H1 (cell line): ENCODE results near the gene ELP4. TPM values are rescaled to one million over a fixed set of nuclear protein-coding genes. Genes with fewer than 3 reads are reported as not detected.

Source experiments
- CTCF ChIA-PET: fragments of 300-600 bp; sonication (Branson Sonifier 250); formaldehyde crosslinking; loops from one replicate; lab custom pipeline; 2021; ENCODE audit not compliant: partially characterized antibody; lab: Charles Lee
- POLR2A ChIA-PET: fragments of 300-600 bp; sonication (Branson Sonifier 250); formaldehyde crosslinking; loops from one replicate; lab custom pipeline; 2021; ENCODE audit warnings: inconsistent platforms; ENCODE audit not compliant: partially characterized antibody; lab: Charles Lee
- DNase-seq, 2 experiments: peaks; one replicate each; pipeline versions ENCODE4 v3.0.0 to v3.0.0-alpha.2; 2010 to 2022; ENCODE audit warnings: low spot score in 2 of 2, low read depth in 1 of 2, mixed read lengths in 1 of 2
- FAIRE-seq: peaks from 2 replicates; lab custom pipeline; 2011; peaks lifted over from hg19 to GRCh38; lab: Jason Lieb, UNC
- H2AFZ ChIP-seq: 2 replicates; pipeline ENCODE4 v1.8.1; 2012; ENCODE audit warnings: low read length, inconsistent platforms
- H2AK5ac ChIP-seq: 2 replicates; pipeline ENCODE4 v1.6.1; 2013; ENCODE audit warnings: low read depth, low read length
- H2BK120ac ChIP-seq: replicated peaks from 2 replicates; pipeline ENCODE3; 2013; ENCODE audit warnings: low read depth, low read length, inconsistent platforms
- H2BK12ac ChIP-seq: 2 replicates; pipeline ENCODE4 v1.6.1; 2013; ENCODE audit warnings: low read depth, low read length
- H2BK15ac ChIP-seq: 2 replicates; pipeline ENCODE4 v1.6.1; 2013; ENCODE audit warnings: low read length
- H2BK20ac ChIP-seq: 2 replicates; pipeline ENCODE4 v1.6.1; 2013; ENCODE audit warnings: low read length
- H2BK5ac ChIP-seq: 2 replicates; pipeline ENCODE4 v1.6.1; 2013; ENCODE audit warnings: low read depth, low read length
- H3K14ac ChIP-seq: 2 replicates; pipeline ENCODE4 v1.6.1; 2013; ENCODE audit warnings: inconsistent platforms; ENCODE audit not compliant: insufficient read length
- H3K18ac ChIP-seq: 2 replicates; pipeline ENCODE4 v1.6.1; 2013; ENCODE audit warnings: low read length; ENCODE audit errors: extremely low read depth
- H3K23ac ChIP-seq: 2 replicates; pipeline ENCODE4 v1.6.1; 2013; ENCODE audit warnings: inconsistent platforms; ENCODE audit not compliant: insufficient read length
- H3K23me2 ChIP-seq: 2 replicates; pipeline ENCODE4 v1.6.1; 2013; ENCODE audit warnings: low read depth, low read length
- H3K27ac ChIP-seq: 2 replicates; pipeline ENCODE4 v1.6.1; 2011; ENCODE audit warnings: low read depth, low read length, inconsistent platforms
- H3K27me3 ChIP-seq, 4 experiments: replicated peaks in 1 of 4; 1 replicate in 1 of 4; 2 replicates in 3 of 4; pipeline versions ENCODE4 v1.6.1 to v1.8.1; 2011 to 2013; ENCODE audit warnings: low read length in 3 of 4, mild to moderate bottlenecking in 3 of 4, inconsistent platforms in 2 of 4, mixed read lengths in 2 of 4, moderate library complexity in 1 of 4; ENCODE audit not compliant: control insufficient read depth in 3 of 4, insufficient read depth in 3 of 4; ENCODE audit errors: extremely low read depth in 1 of 4
- H3K36me3 ChIP-seq, 4 experiments: 2 replicates each; pipeline versions ENCODE4 v1.6.1 to v1.8.1; 2011 to 2013; ENCODE audit warnings: mild to moderate bottlenecking in 4 of 4, low read length in 3 of 4, moderate library complexity in 2 of 4, control low read depth in 1 of 4, inconsistent platforms in 1 of 4; ENCODE audit not compliant: insufficient read depth in 4 of 4, control insufficient read depth in 2 of 4
- H3K4ac ChIP-seq: replicated peaks from 2 replicates; pipeline ENCODE3; 2013; ENCODE audit warnings: low read length, low read depth, mixed read lengths, inconsistent platforms; ENCODE audit not compliant: insufficient read length
- H3K4me1 ChIP-seq, 4 experiments: replicated peaks in 1 of 4; 1 replicate in 1 of 4; 2 replicates in 3 of 4; pipeline versions ENCODE4 v1.6.1 to v1.8.1; 2011 to 2013; ENCODE audit warnings: low read length in 3 of 4, inconsistent platforms in 2 of 4, mixed read lengths in 1 of 4; ENCODE audit not compliant: insufficient read depth in 4 of 4, control insufficient read depth in 3 of 4
- H3K4me2 ChIP-seq, 2 experiments: 2 replicates each; pipeline versions ENCODE4 v1.6.1 to v1.8.1; 2011 to 2013; ENCODE audit warnings: low read depth in 2 of 2, low read length in 2 of 2, control low read depth in 1 of 2, inconsistent platforms in 1 of 2, mild to moderate bottlenecking in 1 of 2; ENCODE audit not compliant: insufficient read depth in 1 of 2
- H3K4me3 ChIP-seq, 4 experiments: fragments of 200-600, 300-600 bp in 1 of 4; sonication (generic), shearing (Covaris generic), sonication (Bioruptor Twin) in 1 of 4; 2 replicates each; pipeline versions ENCODE4 v1.5.1 to v1.8.1; 2011 to 2016; ENCODE audit warnings: low read length in 4 of 4, low read depth in 3 of 4, control low read depth in 2 of 4, inconsistent platforms in 2 of 4, mild to moderate bottlenecking in 2 of 4, mixed read lengths in 1 of 4, moderate library complexity in 1 of 4; ENCODE audit not compliant: insufficient read depth in 2 of 4; ENCODE audit errors: extremely low read depth in 1 of 4
- H3K56ac ChIP-seq: replicated peaks from 2 replicates; pipeline ENCODE3; 2013; ENCODE audit warnings: low read depth, mild to moderate bottlenecking, mixed read lengths, low read length, inconsistent platforms; ENCODE audit not compliant: insufficient read length
- H3K79me1 ChIP-seq: 2 replicates; pipeline ENCODE4 v1.6.1; 2013; ENCODE audit warnings: low read depth, low read length, control low read depth
- H3K79me2 ChIP-seq, 2 experiments: 2 replicates each; pipeline versions ENCODE4 v1.6.1 to v1.8.1; 2012 to 2013; ENCODE audit warnings: low read length in 2 of 2, mild to moderate bottlenecking in 2 of 2, inconsistent platforms in 1 of 2; ENCODE audit not compliant: insufficient read depth in 2 of 2, control insufficient read depth in 1 of 2
- H3K9ac ChIP-seq, 4 experiments: replicated peaks in 1 of 4; 1 replicate in 1 of 4; 2 replicates in 3 of 4; pipeline versions ENCODE4 v1.6.1 to v1.8.1; 2011 to 2013; ENCODE audit warnings: low read depth in 3 of 4, low read length in 3 of 4, control low read depth in 2 of 4, mild to moderate bottlenecking in 2 of 4, moderate library complexity in 2 of 4, inconsistent platforms in 1 of 4; ENCODE audit errors: extremely low read depth in 1 of 4
- H3K9me3 ChIP-seq, 2 experiments: 2 replicates each; pipeline versions ENCODE4 v1.6.1 to v1.8.1; 2012 to 2013; ENCODE audit warnings: mild to moderate bottlenecking in 2 of 2, moderate library complexity in 2 of 2, control low read depth in 1 of 2, inconsistent platforms in 1 of 2, low read depth in 1 of 2, low read length in 1 of 2, mixed read lengths in 1 of 2; ENCODE audit not compliant: insufficient read depth in 2 of 2
- H4K20me1 ChIP-seq, 2 experiments: replicated peaks in 1 of 2; 2 replicates each; pipeline versions ENCODE3 to v1.8.1; 2011 to 2013; ENCODE audit warnings: inconsistent platforms in 2 of 2, low read length in 2 of 2, mild to moderate bottlenecking in 1 of 2; ENCODE audit not compliant: insufficient read depth in 2 of 2, control insufficient read depth in 1 of 2
- H4K5ac ChIP-seq: 2 replicates; pipeline ENCODE4 v1.6.1; 2013; ENCODE audit warnings: low read length, low read depth, mixed read lengths, inconsistent platforms; ENCODE audit not compliant: insufficient read length
- H4K8ac ChIP-seq: 2 replicates; pipeline ENCODE4 v1.8.0; 2013; ENCODE audit warnings: mild to moderate bottlenecking, moderate library complexity, low read length, inconsistent platforms; ENCODE audit not compliant: insufficient read depth; ENCODE audit errors: extremely low read depth
- H4K91ac ChIP-seq: replicated peaks from 2 replicates; pipeline ENCODE3; 2013; ENCODE audit warnings: low read length, mixed read lengths, inconsistent platforms; ENCODE audit not compliant: insufficient read length
- BCL11A ChIP-seq, 2 experiments: IDR thresholded peaks; one replicate each; pipeline ENCODE4 v1.6.1; 2011; ENCODE audit warnings: low read depth in 2 of 2, low read length in 2 of 2, mild to moderate bottlenecking in 2 of 2
- POU5F1 ChIP-seq: IDR thresholded peaks from 2 replicates; pipeline ENCODE4 v1.6.1; 2011; ENCODE audit warnings: low read depth, mild to moderate bottlenecking, low read length, moderate library complexity
- RAD21 ChIP-seq, 2 experiments: IDR thresholded peaks in 1 of 2; conservative IDR thresholded peaks in 1 of 2; 2 replicates each; pipeline ENCODE4 v1.6.1; 2011; ENCODE audit warnings: low read depth in 2 of 2, low read length in 2 of 2, improper control_type of control experiment in 1 of 2, inconsistent platforms in 1 of 2, mild to moderate bottlenecking in 1 of 2, moderate library complexity in 1 of 2
- RFX5 ChIP-seq: IDR thresholded peaks from 2 replicates; pipeline ENCODE4 v1.6.1; 2011; ENCODE audit warnings: low read depth, low read length, improper control_type of control experiment, borderline replicate concordance
- WGBS, 2 experiments: shearing (Covaris generic) in 1 of 2; methylation state at CpG; one replicate each; pipeline versions ENCODE4 v1.1.6 to v1.1.7; 2013 to 2015; ENCODE audit warnings: low lambda C conversion rate in 2 of 2, mixed read lengths in 2 of 2, inconsistent platforms in 1 of 2, low coverage in 1 of 2, missing lambda C conversion rate in 1 of 2; ENCODE audit not compliant: insufficient replicate concordance in 2 of 2, insufficient coverage in 1 of 2, insufficient read length in 1 of 2; ENCODE audit errors: extremely low coverage in 1 of 2, missing lambda C conversion rate in 1 of 2; 5-methylcytosine and 5-hydroxymethylcytosine counted together
- polyA plus RNA-seq, 7 experiments: library from polyadenylated mRNA; depleted of rRNA in 3 of 7; stranded (reverse) in 5 of 7; unstranded in 2 of 7; fragments of >200 nt in 5 of 7; fragments of 200-250 nt in 2 of 7; gene quantifications; 1 replicate in 5 of 7; 2 replicates in 1 of 7; 4 replicates in 1 of 7; pipeline versions ENCODE4 v1.2.1 to v1.2.3, GENCODE V29; 2011 to 2013; ENCODE audit warnings: missing spikeins in 2 of 7, mixed read lengths in 2 of 7
- total RNA-seq: library from RNA; stranded (reverse); fragmentation: NEBNext Ultra II Directional; extraction: Animal tissue kit (Norgen Biotek cat#: 25700); gene quantifications from 2 replicates; pipeline ENCODE4 v1.2.1, GENCODE V29; 2021

The ELP4 gene
- total and polyA plus RNA-seq, 2 of the 8 experiments (the other 6 are each of a cell fraction or from before 2014, with no cell fraction given) = 14.0 to 18.6 TPM

DNA sequence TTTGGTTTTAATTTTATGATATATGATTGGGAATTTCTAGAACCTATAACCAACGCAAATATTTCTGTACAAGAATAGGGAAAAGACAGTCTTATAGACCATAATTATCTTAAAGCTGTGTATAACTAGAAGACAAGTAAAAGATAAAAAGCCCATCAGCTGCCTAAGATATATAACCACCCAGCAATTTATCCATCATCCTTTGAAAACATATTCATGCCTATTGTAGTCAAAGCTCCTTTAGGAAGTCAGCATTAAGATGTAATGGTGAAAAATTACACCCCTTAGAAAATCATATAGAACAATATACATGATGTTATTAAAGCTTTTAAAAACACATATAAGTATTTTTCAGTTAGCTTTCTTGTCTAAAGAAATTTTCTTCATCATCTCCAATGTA lies 46.4 kb downstream of the ELP4 start:
- Histone ChIP-seq H4K5ac (no peak overlapping the region), H3K36me3 (peaks cover 0 to 5% (median 0%) of the 10 kb centered on the region in 4 experiments; a peak in 3 of 8 replicates), H2AFZ (no peak overlapping the region), H4K20me1 (no peaks in the 10 kb centered on the region), H3K79me1 (no peaks in the 10 kb centered on the region), H3K23ac (no peak overlapping the region), H3K23me2 (no peaks in the 10 kb centered on the region), H3K56ac (no peak overlapping the region), H3K4ac (no peak overlapping the region), H3K4me3 (no peak overlapping the region), H3K14ac (no peak overlapping the region), H2BK20ac (no peak overlapping the region), H2AK5ac (no peak overlapping the region), H3K4me2 (no peak overlapping the region), H2BK5ac (no peak overlapping the region), H2BK120ac (no peak overlapping the region), H3K9ac (no peak overlapping the region), H3K27me3 (no peaks in the 10 kb centered on the region), H2BK15ac (no peak overlapping the region), H4K91ac (no peak overlapping the region), H4K8ac (no peak overlapping the region), H2BK12ac (no peak overlapping the region), H3K27ac (no peak overlapping the region), H3K9me3 (peaks cover 7 to 8% of the 10 kb centered on the region in 2 experiments; a peak in 3 of 4 replicates), H3K4me1 (no peaks in the 10 kb centered on the region), H3K79me2 (no peaks in the 10 kb centered on the region), H3K18ac (no peak overlapping the region)
- ChIA-PET CTCF (no interaction called here), POLR2A (no interaction called here)
- 89% methylated on average over 1 of the region's 1 CpG; no CpG with 5 or more reads in 1 of the 2 experiments for WGBS, 2 experiments
- no peak for FAIRE-seq
- TF ChIP-seq RAD21 (IDR thresholded peaks at IDR 0.05 in 1 of 2, conservative IDR thresholded peaks at IDR 0.05 in 1 of 2; ENCODE audit: low read depth in 2 of 2, low read length in 2 of 2) (no peak), POU5F1 (no peak), BCL11A (IDR thresholded peaks at IDR 0.05; ENCODE audit: low read depth in 2 of 2, low read length in 2 of 2) (no peak), RFX5 (no peak)
- no peak for DNase-seq
